SH-SY5Y (cell line): ENCODE data around the gene LRRC59.

Experiments used
- GATA2 ChIP-seq: IDR thresholded peaks from 2 replicates; pipeline ENCODE4 v1.6.1; 2011; ENCODE audit warnings: mild to moderate bottlenecking, low read depth, low read length
- GATA3 ChIP-seq: IDR thresholded peaks from 2 replicates; pipeline ENCODE4 v1.6.1; 2011; ENCODE audit warnings: low read depth, mild to moderate bottlenecking, low read length, moderate library complexity

The LRRC59 gene

DNA sequence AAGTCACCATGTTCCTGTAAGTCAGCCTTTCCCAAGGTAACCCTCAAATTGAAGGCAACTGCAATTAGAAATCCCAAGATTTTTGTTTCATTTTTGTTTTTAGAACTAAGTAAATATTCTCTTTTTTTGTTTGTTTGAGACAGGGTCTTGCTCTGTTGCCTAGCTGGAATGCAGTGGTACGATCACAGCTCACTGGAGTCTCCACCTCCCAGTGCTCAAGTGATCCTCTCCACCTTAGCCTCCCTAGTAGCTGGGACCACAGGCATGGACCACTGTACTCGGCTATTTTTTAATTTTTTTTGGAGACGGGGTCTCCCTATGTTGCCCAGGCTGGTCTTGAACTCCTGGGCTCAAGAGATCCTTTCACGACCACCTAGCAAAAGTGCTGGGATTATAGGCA lies 10.6 kb upstream of the LRRC59 start:
- no peak for TF ChIP-seq GATA2
- no peak for TF ChIP-seq GATA3

DNA sequence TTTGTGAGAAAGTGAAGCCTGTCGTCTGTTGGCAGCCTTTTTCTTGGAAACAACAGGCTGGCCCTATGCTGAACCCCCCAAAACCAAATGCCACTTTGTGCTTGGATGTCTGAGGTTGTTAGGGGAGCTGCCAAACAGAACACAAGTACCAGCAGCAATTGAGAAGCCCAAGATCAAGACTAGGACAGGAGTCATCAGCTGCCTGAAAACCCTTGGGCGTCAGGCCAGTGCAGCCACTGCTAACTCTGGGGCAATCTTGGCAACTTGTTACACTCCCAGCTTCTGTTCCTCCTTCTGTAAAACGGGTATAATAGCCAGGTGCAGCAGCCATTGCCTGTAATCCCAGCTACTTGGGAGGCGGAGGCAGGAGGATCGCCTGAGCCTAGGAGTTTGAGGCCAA lies 9.3 kb upstream of the LRRC59 start:
- no peak for TF ChIP-seq GATA2
- TF ChIP-seq GATA3: no peak

DNA sequence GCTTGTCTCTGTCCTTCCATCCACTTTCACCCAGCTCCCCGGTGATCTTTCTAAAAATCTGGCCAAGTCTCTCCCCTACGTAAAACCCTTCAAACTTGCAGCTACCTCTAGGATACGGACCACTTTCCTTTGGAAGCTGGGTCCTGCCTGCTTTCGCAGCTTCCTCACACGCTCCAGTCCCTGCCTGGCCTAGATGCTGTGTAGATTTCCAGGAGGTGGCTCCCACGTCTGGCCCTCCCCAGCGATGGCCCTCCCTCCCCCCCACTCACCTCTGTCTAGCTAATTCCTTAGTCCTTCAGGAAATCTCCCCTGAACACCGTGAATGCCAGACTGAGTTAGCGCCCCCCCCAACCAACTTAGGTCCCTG lies 579 bp upstream of the LRRC59 start:
- TF ChIP-seq GATA2 (no peak), GATA3 (no peak)

DNA sequence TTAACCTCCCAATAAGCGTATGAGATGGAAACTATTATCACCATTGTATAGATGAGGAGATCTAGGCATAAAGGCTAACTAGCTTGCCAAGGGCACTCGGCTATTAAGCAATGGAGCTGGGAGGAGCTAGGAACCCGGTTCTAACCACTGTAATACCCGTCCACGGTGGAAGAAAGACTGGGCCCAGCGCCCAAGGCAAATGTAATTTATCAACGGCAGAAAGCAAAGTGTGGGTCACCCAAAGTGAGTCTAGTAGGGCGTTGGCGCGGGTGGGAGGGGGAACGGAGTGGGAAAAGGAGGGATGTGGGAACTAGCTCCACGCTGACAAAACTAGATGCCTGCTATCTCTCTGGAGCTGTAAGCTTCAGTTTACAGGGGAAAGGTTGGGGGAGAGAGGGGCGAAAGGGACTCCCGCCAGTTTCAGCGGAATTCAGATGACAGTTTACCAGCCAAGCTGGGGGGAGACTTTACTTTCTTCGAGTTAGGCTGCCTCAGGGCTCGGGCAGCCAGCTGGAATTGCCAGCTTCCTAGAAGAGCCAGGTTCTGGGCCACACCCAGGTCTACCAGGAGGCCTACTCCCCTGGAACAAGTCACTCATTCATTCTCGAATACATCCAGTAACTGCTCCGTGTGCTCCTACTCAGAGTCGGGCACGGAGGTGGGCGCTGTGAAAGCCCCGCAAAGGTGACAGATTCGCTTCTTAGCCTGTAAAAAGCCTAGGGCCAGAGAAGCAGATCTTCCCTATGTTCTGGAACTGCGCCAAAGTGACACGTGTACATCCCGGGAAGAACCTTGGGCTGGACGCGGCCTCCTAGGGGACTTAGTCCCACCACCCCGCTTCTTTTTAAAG lies 837 bp downstream of the LRRC59 start:
- TF ChIP-seq GATA3: no peak
- no peak for TF ChIP-seq GATA2

DNA sequence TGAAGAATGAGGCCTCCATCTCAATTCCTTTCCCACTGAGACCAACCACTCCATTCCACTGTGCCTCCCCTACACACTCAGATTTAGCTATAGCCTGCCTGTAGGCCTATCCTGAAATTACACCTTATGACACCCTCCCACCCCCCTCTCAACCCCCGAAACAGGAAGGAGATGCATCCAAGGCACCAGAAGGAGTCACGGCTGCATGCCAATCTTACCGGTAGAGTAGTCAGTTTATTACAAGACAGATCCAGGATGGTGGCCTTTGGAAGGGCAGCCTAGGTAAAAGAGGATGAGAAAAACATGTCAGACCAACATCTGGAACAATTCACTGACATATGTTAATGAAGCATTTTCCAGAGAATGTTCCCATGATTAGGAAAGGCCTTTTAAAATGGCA lies 2.6 kb downstream of the LRRC59 start:
- no peak for TF ChIP-seq GATA2
- no peak for TF ChIP-seq GATA3

DNA sequence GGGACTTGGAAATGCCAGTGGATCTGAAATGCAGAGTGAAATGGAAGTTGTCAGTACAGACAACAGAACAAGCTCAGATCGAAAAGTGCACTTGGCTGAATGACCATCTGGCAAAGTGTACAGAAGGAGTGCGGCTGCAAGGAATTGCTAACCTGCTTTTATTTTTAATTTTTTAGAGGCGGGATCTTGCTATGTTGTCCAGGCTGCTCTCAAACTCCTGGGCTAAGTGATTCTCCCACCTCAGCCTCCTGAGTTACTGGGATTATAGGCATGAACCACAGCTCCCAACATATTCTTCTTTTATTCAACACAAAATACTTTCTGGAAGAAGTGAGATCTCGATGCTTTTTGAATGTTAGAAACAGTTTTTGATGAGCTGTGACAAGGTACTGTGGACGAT lies 3.6 kb downstream of the LRRC59 start:
- no peak for TF ChIP-seq GATA3
- no peak for TF ChIP-seq GATA2

DNA sequence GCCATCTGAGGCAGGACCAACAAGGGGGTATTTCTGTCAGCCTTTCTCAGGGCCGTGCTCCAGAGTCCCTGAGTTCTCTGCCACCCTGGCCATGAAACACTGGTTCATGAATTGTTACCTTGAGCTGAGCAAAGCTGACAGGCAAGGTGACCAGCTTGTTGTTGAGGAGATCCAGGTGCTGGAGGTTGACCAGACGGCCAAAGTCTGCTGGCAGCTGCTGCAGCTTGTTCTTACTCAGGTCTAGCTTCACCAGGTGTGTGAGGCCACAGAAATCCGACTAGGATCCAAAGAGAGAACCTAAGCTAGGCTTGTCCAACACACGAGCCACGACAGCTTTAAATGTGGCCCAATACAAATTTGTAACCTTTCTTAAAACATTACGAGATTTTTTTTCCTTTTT lies 4.7 kb downstream of the LRRC59 start:
- TF ChIP-seq GATA3 (no peak), GATA2 (no peak)

DNA sequence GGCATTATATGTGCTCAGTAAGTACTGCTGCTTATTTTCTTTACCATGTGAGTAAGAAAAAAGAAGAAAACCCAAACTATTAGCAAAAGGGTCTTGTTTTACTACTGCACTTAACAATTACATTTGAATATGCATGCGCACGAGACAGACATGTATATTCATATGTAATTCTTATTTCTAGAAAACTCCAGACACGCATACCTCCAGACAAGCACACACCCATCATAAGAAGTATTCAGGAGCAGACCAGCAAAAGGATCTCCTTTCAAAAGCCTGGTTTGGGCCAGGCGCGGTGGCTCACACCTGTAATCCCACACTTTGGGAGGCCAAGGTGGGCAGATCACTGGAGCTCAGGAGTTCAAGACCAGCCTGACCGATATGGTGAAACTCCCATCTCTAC lies 7.8 kb downstream of the LRRC59 start:
- TF ChIP-seq GATA2: no peak
- TF ChIP-seq GATA3: no peak

DNA sequence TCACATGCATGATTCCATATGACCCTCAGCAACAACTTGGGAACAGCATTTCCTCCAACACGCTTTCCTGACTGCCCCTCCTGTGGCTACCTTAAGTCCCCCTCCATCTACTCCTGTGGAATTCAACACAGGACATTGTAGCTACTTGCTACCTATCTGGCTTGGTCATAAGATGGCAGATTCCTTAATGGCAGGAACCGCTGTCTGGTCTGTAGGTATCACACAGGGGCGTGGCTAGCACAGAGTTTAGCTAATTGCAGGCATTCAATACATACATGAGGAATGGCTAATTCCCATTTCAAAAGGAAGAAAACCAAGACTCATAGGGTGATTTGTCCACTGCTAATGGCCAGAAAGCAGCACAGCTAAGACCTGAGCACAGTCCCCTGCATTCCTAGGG lies 8.6 kb downstream of the LRRC59 start:
- TF ChIP-seq GATA3: no peak
- TF ChIP-seq GATA2: no peak

DNA sequence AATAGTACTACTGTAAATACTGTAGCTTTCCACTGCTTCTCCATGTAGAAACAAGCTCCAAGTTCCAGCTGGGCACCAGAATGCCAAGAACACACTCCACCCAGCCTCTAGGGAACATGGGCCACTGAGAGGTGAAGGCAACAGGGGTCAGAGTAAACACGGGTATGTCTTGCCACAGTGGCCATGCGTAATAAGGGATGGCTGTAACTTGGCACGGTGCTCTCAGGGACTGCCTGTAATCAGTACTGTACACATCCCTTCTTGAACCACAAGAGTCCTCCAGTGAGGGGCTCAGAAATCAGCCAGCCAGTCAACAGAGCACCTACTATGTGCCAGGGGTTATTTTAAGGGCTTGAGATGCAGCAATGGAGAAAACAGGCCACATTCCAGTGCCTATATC lies 10.8 kb downstream of the LRRC59 start:
- TF ChIP-seq GATA2: no peak
- TF ChIP-seq GATA3: no peak

DNA sequence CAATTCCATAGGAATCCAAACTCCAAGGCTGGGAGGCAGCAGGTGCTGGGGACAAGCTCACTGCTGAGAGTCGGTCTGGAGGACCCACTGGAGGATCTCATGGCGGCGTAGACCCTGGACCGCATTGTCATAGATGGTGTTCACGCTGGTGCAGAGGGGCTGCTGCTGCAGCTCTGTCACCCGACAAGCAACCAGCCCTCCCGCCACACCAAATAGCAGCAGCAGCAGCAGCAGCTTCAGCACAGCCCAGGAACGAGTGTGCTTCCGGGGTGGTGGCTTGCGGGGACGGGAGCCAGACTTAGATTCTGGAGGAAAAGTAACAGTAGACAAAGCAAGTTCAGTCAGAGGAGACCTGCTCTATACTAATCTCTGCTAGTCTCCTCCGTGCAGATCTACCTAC lies 14.4 kb downstream of the LRRC59 start:
- TF ChIP-seq GATA2: no peak
- TF ChIP-seq GATA3: no peak

DNA sequence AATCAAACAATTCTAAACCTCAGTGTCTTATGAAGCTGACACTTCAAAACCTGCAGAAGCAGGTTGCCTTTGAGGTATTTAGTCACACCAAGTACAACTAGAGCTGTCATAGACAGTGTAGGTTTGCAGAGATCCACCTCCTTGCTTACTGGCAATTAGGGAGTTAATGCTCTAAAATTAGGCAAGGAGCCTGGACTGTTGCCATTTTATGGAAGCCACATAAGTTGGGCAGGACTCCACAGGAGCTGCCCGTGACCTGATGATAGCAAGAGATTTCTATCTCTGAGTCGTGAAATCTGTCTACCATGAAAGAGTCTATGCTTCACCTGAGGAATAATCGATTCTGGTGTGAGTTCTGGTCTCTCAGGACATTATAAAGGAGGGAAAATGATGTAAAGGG lies 15.4 kb downstream of the LRRC59 start:
- TF ChIP-seq GATA2 (no peak), GATA3 (no peak)

DNA sequence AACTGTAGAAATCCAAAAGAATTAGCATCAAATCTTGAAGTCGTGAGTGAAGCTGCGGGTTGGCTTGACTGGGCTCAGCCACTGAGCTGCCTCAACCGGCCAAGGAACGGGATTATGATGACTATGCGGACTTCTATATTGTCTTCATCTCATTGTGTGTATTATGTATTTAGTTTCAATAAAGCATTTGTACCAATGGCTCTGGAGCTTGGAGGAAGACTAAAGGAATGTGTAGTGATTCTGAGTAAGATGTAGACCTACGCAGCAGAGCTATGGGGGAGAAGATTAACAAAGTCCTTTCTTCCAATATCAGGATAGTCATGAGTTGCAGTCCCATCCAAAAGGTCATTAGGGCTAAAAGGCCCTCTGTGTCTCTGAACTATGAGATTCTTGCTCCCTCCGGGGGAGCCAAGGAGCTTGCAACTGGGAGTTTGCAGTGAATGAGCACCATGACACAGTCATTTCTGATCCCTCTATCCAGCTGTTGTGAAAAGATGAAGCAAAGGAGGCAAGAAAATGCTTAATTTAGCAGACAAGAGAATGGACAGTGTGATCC lies 16.0 kb downstream of the LRRC59 start:
- TF ChIP-seq GATA3: no peak
- TF ChIP-seq GATA2: no peak

DNA sequence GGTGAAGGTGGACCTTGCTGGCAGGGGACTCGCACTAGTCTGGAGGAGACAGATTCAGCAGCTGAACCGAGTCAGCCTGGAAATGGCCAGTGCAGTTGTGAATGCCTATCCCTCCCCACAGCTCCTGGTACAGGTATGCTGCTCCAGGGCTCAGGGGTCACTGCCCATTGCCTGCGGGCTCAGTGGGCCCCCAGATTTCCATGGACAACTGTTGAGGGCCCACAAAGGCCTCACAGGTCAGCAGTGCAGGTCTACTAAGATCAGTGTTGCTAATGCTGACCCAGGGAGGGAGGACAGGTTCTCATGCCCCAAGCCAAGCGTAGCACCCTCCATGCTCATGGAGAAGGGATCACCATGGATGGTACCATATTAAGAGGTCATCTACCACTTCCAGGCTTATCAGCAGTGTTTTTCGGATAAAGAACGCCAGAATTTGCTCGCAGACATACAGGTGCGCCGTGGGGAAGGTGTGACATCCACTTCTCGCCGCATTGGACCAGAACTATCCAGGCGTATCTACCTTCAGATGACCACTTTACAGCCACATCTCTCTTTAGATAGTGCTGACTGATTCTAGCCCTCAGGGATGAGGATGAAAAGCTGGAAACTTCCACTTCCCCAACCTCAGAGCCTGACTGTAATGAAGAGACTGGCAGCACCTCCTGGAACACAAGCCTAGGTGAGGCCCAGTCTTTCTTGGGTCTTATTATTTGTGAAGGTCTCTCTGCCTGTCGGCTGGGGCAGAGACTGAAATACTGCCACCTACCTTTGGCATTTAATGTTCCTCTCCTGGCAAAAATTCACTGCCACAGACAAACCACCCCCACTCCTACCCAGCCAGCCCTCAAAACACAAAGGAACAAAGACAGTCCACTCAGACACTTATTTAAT lies 16.7 kb downstream of the LRRC59 start:
- TF ChIP-seq GATA2 (no peak), GATA3 (no peak)

DNA sequence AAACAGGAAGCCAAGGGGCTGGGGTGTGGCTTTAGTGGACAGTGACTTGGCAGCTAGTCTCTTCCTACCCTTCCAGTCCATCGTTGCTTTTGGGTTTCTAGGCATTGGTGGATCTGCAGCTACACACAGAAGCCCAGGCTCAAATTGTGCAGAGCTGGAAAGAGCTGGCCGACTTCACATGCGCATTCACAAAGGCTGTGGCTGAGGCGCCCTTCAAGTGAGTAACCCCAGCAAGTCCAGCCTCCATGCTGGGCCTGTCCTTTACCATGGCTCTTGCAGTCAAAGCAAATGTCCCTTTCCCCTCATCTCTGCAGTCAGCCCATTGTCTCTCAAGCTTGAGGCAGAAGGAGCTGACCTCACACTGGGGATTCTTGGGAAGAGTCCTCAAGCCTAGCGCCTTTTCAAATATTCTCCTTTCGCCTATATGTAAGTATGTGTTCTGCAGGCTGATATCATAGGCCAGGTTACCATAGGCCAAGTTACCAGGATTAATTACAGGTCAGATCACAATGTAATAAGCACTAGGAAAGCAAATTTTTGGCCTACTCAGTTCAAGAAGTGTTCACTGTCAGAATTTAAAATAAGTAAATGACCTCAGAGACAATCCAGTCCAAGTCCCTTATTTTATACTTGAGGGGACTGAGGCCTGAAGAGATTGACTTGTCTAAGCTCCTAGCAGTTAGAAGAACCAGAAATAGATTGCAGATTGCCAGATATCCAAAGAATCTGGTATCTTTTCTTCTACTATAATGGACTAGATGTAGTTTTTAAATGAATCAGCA lies 17.8 kb downstream of the LRRC59 start:
- TF ChIP-seq GATA2 (no peak), GATA3 (no peak)
